Endothelial cell of umbilical vein (primary cell): ENCODE results near the gene UEVLD. TPM values are rescaled to one million over a fixed set of nuclear protein-coding genes. Genes with fewer than 3 reads are reported as not detected.

Experiments
- BruUV-seq: library from RNA; stranded (reverse); fragments of 400-500 nt; replicated peaks from 2 replicates; lab custom pipeline; 2021; lab: Mats Ljungman, UMichigan
- CTCF ChIA-PET: fragments of 300-600, 350-600 bp; sonication (Branson Sonifier 250); formaldehyde crosslinking; loops from one replicate; lab custom pipeline; 2021; ENCODE audit warnings: antibody characterized with exemption, inconsistent platforms; lab: Charles Lee
- POLR2A ChIA-PET: fragments of 300-600, 350-600 bp; sonication (Branson Sonifier 250); formaldehyde crosslinking; loops from one replicate; lab custom pipeline; 2021; ENCODE audit warnings: antibody characterized with exemption, inconsistent platforms; lab: Charles Lee
- DNase-seq: peaks from one replicate; pipeline ENCODE4 v3.0.0-alpha.2; 2011; ENCODE audit warnings: low read depth, low spot score
- FAIRE-seq: peaks from 2 replicates; lab custom pipeline; 2011; peaks lifted over from hg19 to GRCh38; lab: Jason Lieb, UNC
- H2AFZ ChIP-seq: 2 replicates; pipeline ENCODE4 v1.6.0; 2012; ENCODE audit warnings: low read depth, low read length, control low read depth, inconsistent platforms
- H3K27ac ChIP-seq: 2 replicates; pipeline ENCODE4 v1.5.1; 2011; ENCODE audit warnings: low read depth, mild to moderate bottlenecking, control low read depth, low read length, moderate library complexity; ENCODE audit not compliant: insufficient read depth
- H3K27me3 ChIP-seq, 2 experiments: 2 replicates each; pipeline versions ENCODE4 v1.6.0 to v1.6.1; 2011; ENCODE audit warnings: low read length in 2 of 2, mixed read lengths in 1 of 2; ENCODE audit not compliant: control insufficient read depth in 2 of 2, insufficient read depth in 2 of 2
- H3K36me3 ChIP-seq, 2 experiments: 2 replicates in 1 of 2; 3 replicates in 1 of 2; pipeline ENCODE4 v1.5.1; 2011; ENCODE audit warnings: low read length in 2 of 2, mild to moderate bottlenecking in 1 of 2, moderate library complexity in 1 of 2; ENCODE audit not compliant: control insufficient read depth in 2 of 2, insufficient read depth in 2 of 2; ENCODE audit errors: extremely low read depth in 1 of 2
- H3K4me1 ChIP-seq: 3 replicates; pipeline ENCODE4 v1.5.1; 2011; ENCODE audit warnings: mild to moderate bottlenecking, low read length; ENCODE audit not compliant: control insufficient read depth, insufficient read depth; ENCODE audit errors: extremely low read depth
- H3K4me2 ChIP-seq: 2 replicates; pipeline ENCODE4 v1.6.1; 2011; ENCODE audit warnings: low read length, control low read depth, mixed read lengths; ENCODE audit not compliant: insufficient read depth
- H3K4me3 ChIP-seq, 3 experiments: fragments of 200-600 bp in 1 of 3; sonication (generic), shearing (Covaris generic) in 1 of 3; replicated peaks in 1 of 3; 2 replicates each; pipeline ENCODE4 v1.5.1; 2011 to 2016; ENCODE audit warnings: control low read depth in 3 of 3, low read length in 3 of 3, mild to moderate bottlenecking in 2 of 3, inconsistent platforms in 1 of 3, low read depth in 1 of 3, moderate library complexity in 1 of 3; ENCODE audit not compliant: insufficient read depth in 1 of 3
- H3K79me2 ChIP-seq: 2 replicates; pipeline ENCODE4 v1.6.0; 2012; ENCODE audit warnings: low read length, inconsistent platforms; ENCODE audit not compliant: control insufficient read depth, insufficient read depth
- H3K9ac ChIP-seq: replicated peaks from 2 replicates; pipeline ENCODE3; 2011; ENCODE audit warnings: low read length, control low read depth; ENCODE audit not compliant: insufficient read depth; ENCODE audit errors: extremely low read depth
- H3K9me1 ChIP-seq: replicated peaks from 3 replicates; pipeline ENCODE4 v1.6.0; 2011; ENCODE audit warnings: mild to moderate bottlenecking, low read length; ENCODE audit not compliant: control insufficient read depth, insufficient read depth; ENCODE audit errors: extremely low read depth
- H3K9me3 ChIP-seq: replicated peaks from 2 replicates; pipeline ENCODE4 v1.5.1; 2012; ENCODE audit warnings: low read length, inconsistent platforms; ENCODE audit not compliant: control insufficient read depth, insufficient read depth
- H4K20me1 ChIP-seq: replicated peaks from 2 replicates; pipeline ENCODE3; 2011; ENCODE audit warnings: mild to moderate bottlenecking, low read length; ENCODE audit not compliant: control insufficient read depth, insufficient read depth; ENCODE audit errors: extremely low read depth
- CTCF ChIP-seq, 2 donors: IDR thresholded peaks; 1 replicate in 1 of 2; 2 replicates in 1 of 2; pipeline ENCODE4 v1.5.1; 2011; ENCODE audit warnings: low read length in 2 of 2, mild to moderate bottlenecking in 2 of 2, moderate library complexity in 2 of 2, control low read depth in 1 of 2, inconsistent platforms in 1 of 2, low read depth in 1 of 2; ENCODE audit not compliant: insufficient read depth in 1 of 2; ENCODE audit errors: extremely low read depth in 1 of 2
- EZH2 ChIP-seq: IDR thresholded peaks from 2 replicates; pipeline ENCODE4 v1.6.1; 2012; ENCODE audit warnings: borderline replicate concordance, low read depth, mild to moderate bottlenecking, moderate library complexity, low read length, inconsistent platforms; ENCODE audit not compliant: severe bottlenecking
- FOS ChIP-seq: IDR thresholded peaks from 2 replicates; pipeline ENCODE4 v1.6.1; 2011; ENCODE audit warnings: mild to moderate bottlenecking, low read length, moderate library complexity, borderline replicate concordance; ENCODE audit not compliant: insufficient read depth
- GATA2 ChIP-seq: IDR thresholded peaks from 2 replicates; pipeline ENCODE4 v1.7.0; 2011; ENCODE audit warnings: low read depth, mild to moderate bottlenecking, moderate library complexity, mixed read lengths, low read length; ENCODE audit not compliant: insufficient read length, insufficient read depth
- JUN ChIP-seq: IDR thresholded peaks from 2 replicates; pipeline ENCODE4 v1.6.1; 2011; ENCODE audit warnings: borderline replicate concordance, low read depth; ENCODE audit not compliant: insufficient read length, insufficient read depth
- MAX ChIP-seq: IDR thresholded peaks from 2 replicates; pipeline ENCODE4 v1.6.1; 2011; ENCODE audit not compliant: insufficient read depth, insufficient read length
- MYC ChIP-seq: IDR thresholded peaks from one replicate; pipeline ENCODE4 v1.6.1; 2011; ENCODE audit warnings: mild to moderate bottlenecking, low read depth, low read length
- POLR2A ChIP-seq: IDR thresholded peaks from 2 replicates; pipeline ENCODE4 v1.6.1; 2012; ENCODE audit warnings: low read depth, mild to moderate bottlenecking, control low read depth, low read length
- POLR2AphosphoS5 ChIP-seq: IDR thresholded peaks from 2 replicates; pipeline ENCODE4 v1.6.1; 2012; ENCODE audit warnings: low read depth, mild to moderate bottlenecking, control low read depth, low read length, moderate library complexity; ENCODE audit not compliant: insufficient read depth
- dilution Hi-C: fragments of 300-500 bp; cut with MboI; formaldehyde crosslinking; loops from one replicate; pipeline ENCODE4 v1.15.0; 2019; ENCODE audit warnings: low sequenced_read_pairs; ENCODE audit not compliant: extremely low pct_ligation_motif_present
- intact Hi-C: fragments of 100-400 bp; cut with micrococcal nuclease; formaldehyde crosslinking; loops from one replicate; pipeline ENCODE4 v1.10.0; 2022
- polyA plus RNA-seq, 4 experiments: library from polyadenylated mRNA; depleted of rRNA in 3 of 4; stranded (reverse) in 3 of 4; unstranded in 1 of 4; fragments of >200 nt; gene quantifications; 2 replicates each; pipeline versions ENCODE4 v1.2.1 to v1.2.3, GENCODE V29; 2011 to 2012; ENCODE audit warnings: missing spikeins in 1 of 4
- total RNA-seq: library from RNA; stranded (reverse); gene quantifications from 2 replicates; pipeline ENCODE4 v1.2.3, GENCODE V29; 2021

The UEVLD gene
- total and polyA plus RNA-seq, 2 donors (not counting 3 experiments of a cell fraction or from before 2014, with no cell fraction given) = 9.2 to 19.1 TPM

- peaks cover 12 to 16% of the 10 kb centered on the region in 2 experiments for H3K36me3 ChIP-seq
- H3K4me1 ChIP-seq = no peaks in the 10 kb centered on the region
- no peak for DNase-seq
- no peak overlapping the region for H3K4me2 ChIP-seq
- ChIA-PET POLR2A (no interaction called here), CTCF (no interaction called here)
- BruUV-seq = no TSS peak
- H3K79me2 ChIP-seq = no peaks in the 10 kb centered on the region
- dilution Hi-C loops (no loop called here), intact Hi-C loops (no loop called here)
- H3K4me3 ChIP-seq = no peak overlapping the region
- H2AFZ ChIP-seq = no peak overlapping the region
- H3K9ac ChIP-seq = no peak overlapping the region
- H3K9me1 ChIP-seq = no peaks in the 10 kb centered on the region
- H3K27ac ChIP-seq = no peak overlapping the region
- TF ChIP-seq POLR2A = no peak
- no peak for TF ChIP-seq JUN
- TF ChIP-seq GATA2 = no peak
- no peak for TF ChIP-seq MYC
- TF ChIP-seq MAX = no peak
- no peak for TF ChIP-seq CTCF (IDR thresholded peaks at IDR 0.05; ENCODE audit: extremely low read depth in 1 of 2, insufficient read depth in 1 of 2, low read depth in 1 of 2, low read length in 2 of 2)
- no peak for TF ChIP-seq EZH2
- TF ChIP-seq POLR2AphosphoS5 = no peak
- no peak for TF ChIP-seq FOS
- H3K9me3 ChIP-seq = no peaks in the 10 kb centered on the region
- no peaks in the 10 kb centered on the region for H3K27me3 ChIP-seq
- no peaks in the 10 kb centered on the region for H4K20me1 ChIP-seq
- FAIRE-seq = no peak
Observed at GRCh38 chr11:18502352-18502751, 86.2 kb downstream of the UEVLD start.
